ENCODE data around the gene SCARF2.

GRCh38 chr22:20466659-20467379, 29.2 kb upstream of the SCARF2 start:
- TF ChIP-seq KDM5A (IDR thresholded peaks at IDR 0.05; ENCODE audit: low read length) (no peak), CTCF (IDR thresholded peaks at IDR 0.05; ENCODE audit: control extremely low read depth in 1 of 3, insufficient read depth in 1 of 3, low read depth in 1 of 3, low read length in 3 of 3) (no peak), TAF7 (optimal IDR thresholded peaks at IDR 0.05; ENCODE audit: borderline replicate concordance, low read depth, low read length) (no peak), EZH2 (IDR thresholded peaks at IDR 0.05; ENCODE audit: low read depth, low read length, severe bottlenecking) (no peak), RXRA (IDR thresholded peaks at IDR 0.05; ENCODE audit: insufficient read depth, low read depth, low read length) (no peak), JUN (IDR thresholded peaks at IDR 0.05; ENCODE audit: low read depth, low read length) (no peak), POLR2AphosphoS5 (IDR thresholded peaks at IDR 0.05; ENCODE audit: low read depth, low read length) (no peak), EP300 (IDR thresholded peaks at IDR 0.05; ENCODE audit: borderline replicate concordance in 1 of 2, low read depth in 2 of 2, low read length in 2 of 2) (no peak), RFX5 (IDR thresholded peaks at IDR 0.05; ENCODE audit: borderline replicate concordance, low read depth, low read length) (no peak), TCF12 (IDR thresholded peaks at IDR 0.05; ENCODE audit: low read depth, low read length) (no peak), MAX (IDR thresholded peaks at IDR 0.05) (no peak), POLR2A (IDR thresholded peaks at IDR 0.05; ENCODE audit: control extremely low read depth in 1 of 2, low read depth in 2 of 2, low read length in 2 of 2) (no peak)
